Activated T-helper 2 cell treated with anti-CD3 and anti-CD28 coated beads, Interferon-gamma antibody, Interleukin-2, Interleukin-4, amounts not matched to agents 10 μg/mL and 5 μg/mL and 100 μg/mL, durations not matched to agents 14 hours and 24 hours and 36 hours (primary cell): ENCODE results near the gene FOXP1. TPM values are rescaled to one million over a fixed set of nuclear protein-coding genes. Genes with fewer than 3 reads are reported as not detected.

ENCODE experiments used
- DNase-seq: peaks from one replicate; pipeline ENCODE4 v3.0.0; 2021; ENCODE audit warnings: low spot score
- H3K27ac Mint-ChIP-seq: one replicate; pipeline ENCODE4 v1.8.0; 2021; ENCODE audit warnings: mixed read lengths
- H3K27me3 Mint-ChIP-seq: one replicate; pipeline ENCODE4 v1.8.0; 2021; ENCODE audit warnings: low read depth, mixed read lengths
- H3K36me3 Mint-ChIP-seq: one replicate; pipeline ENCODE4 v1.8.0; 2021; ENCODE audit warnings: low read depth, mixed read lengths
- H3K4me1 Mint-ChIP-seq: one replicate; pipeline ENCODE4 v1.8.0; 2021; ENCODE audit warnings: low read depth, mixed read lengths
- H3K4me3 Mint-ChIP-seq: one replicate; pipeline ENCODE4 v1.8.0; 2021; ENCODE audit warnings: low read depth, mild to moderate bottlenecking, moderate library complexity, mixed read lengths
- H3K9me3 Mint-ChIP-seq: one replicate; pipeline ENCODE4 v1.8.0; 2021; ENCODE audit warnings: mixed read lengths
- intact Hi-C: fragments of 100-400 bp; cut with micrococcal nuclease; formaldehyde crosslinking; loops from one replicate; pipeline ENCODE4 v1.15.1; 2023
- total RNA-seq: library from RNA; stranded (reverse); gene quantifications from 2 replicates; pipeline ENCODE4 v1.2.3, GENCODE V29; 2022

The FOXP1 gene
- total RNA-seq, 1 donor from 2014 or later = 132 TPM

DNA sequence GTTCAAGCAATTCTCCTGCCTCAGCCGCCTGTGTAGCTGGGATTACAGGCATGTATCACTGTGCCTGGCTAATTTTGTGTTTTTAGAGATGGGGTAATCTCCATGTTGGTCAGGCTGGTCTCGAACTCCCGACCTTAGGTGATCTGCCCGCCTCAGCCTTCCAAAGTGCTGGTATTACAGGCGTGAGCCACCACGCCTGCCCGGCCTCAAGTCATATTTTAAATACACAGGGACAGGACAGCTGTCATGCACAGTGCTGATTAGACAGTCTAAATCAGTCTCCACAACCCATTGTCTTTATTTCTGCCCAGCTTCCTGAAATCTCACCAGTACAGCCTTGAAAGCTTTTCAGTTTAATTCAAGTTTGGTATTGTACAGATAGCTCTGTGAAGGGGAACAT lies 587.4 kb downstream of the FOXP1 start:
- peaks cover 73% of the 10 kb centered on the region for H3K36me3 Mint-ChIP-seq
- no peak overlapping the region for H3K27ac Mint-ChIP-seq
- intact Hi-C loops = no loop called here

DNA sequence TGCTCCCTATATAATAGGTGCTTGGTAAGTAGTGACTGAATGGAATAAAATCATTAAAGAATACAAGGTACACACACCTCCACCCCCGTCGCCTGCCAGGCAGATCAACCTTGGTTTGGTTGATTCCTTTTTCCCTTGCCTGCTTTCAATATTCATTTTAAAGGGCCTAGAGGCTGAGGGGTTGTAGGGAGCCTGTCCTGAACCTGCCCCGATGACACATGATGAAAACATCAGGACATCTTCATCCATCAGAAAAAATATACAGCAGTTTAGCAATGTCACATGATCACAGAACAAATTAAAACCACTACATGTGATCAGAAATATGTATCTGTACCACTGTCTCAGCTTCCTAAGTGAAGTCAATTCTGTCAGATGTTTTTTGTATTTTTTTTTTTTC lies 588.9 kb downstream of the FOXP1 start:
- Mint-ChIP-seq H3K4me3 (no peak overlapping the region), H3K27me3 (no peaks in the 10 kb centered on the region), H3K4me1 (peaks cover 27% of the 10 kb centered on the region), H3K9me3 (no peaks in the 10 kb centered on the region), H3K27ac (no peak overlapping the region), H3K36me3 (peaks cover 80% of the 10 kb centered on the region)
- intact Hi-C loops = no loop called here
- no peak for DNase-seq

More for the DNA sequence above, 587.4 kb downstream of the FOXP1 start:
- Mint-ChIP-seq H3K4me3 (no peak overlapping the region), H3K9me3 (no peaks in the 10 kb centered on the region), H3K4me1 (peaks cover 22% of the 10 kb centered on the region), H3K27me3 (no peaks in the 10 kb centered on the region)
- no peak for DNase-seq

DNA sequence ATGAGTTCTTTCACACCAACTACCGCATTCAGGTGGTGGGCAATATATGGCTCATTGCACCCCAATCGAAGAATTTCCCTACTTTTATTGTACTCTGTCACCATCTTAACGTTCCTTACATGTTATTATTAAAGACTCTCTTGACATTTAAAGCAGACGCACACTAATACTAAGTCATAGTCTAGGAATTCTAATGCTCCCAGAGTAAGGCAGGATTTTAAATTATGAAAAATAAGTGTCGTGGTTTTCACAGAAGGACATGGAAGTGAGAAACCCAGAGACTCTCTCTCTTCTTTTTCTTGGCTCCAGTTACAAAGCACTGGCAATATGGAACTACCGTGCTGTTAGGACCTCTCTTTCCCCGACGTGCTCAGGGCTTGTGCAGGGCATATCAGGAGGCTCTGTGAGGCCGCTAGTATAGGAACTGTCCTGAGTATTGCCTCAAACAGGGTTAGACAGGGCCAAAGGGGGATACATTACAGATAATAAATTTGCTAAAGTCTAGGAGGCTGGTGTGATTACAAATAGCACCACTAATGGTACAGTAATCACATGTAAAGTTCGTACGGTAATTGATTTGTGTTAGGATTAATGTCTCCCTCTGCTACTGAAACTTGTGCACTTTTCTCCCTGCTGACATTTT lies 590.8 kb downstream of the FOXP1 start:
- Mint-ChIP-seq H3K27ac (no peak overlapping the region), H3K4me3 (no peak overlapping the region), H3K9me3 (no peaks in the 10 kb centered on the region), H3K36me3 (peaks cover 81% of the 10 kb centered on the region), H3K4me1 (peaks cover 28% of the 10 kb centered on the region), H3K27me3 (no peaks in the 10 kb centered on the region)
- DNase-seq = no peak
- intact Hi-C loops = no loop called here

DNA sequence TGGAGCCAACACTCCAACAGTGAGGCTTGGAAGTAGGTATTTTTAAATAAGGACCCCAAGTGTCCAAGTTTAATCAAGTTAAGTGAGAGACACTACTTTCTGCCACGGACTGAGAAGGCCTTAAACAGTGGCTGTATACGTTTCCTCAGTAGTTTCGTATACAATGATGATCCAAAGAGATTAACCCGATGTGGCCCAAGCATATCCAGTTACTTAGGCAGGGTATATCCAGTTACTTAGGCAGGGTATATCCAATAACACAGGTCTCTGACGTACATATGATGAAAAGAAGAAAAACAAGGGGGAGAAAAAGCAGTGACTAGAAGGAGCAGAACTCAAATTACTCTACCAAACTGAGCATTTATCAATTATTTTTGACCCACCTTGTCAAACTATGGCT lies 591.4 kb downstream of the FOXP1 start:
- no peaks in the 10 kb centered on the region for H3K9me3 Mint-ChIP-seq
- peaks cover 81% of the 10 kb centered on the region for H3K36me3 Mint-ChIP-seq
- H3K27me3 Mint-ChIP-seq = no peaks in the 10 kb centered on the region
- DNase-seq = no peak
- intact Hi-C loops = no loop called here
- no peak overlapping the region for H3K27ac Mint-ChIP-seq
- no peak overlapping the region for H3K4me3 Mint-ChIP-seq
- H3K4me1 Mint-ChIP-seq = peaks cover 28% of the 10 kb centered on the region

DNA sequence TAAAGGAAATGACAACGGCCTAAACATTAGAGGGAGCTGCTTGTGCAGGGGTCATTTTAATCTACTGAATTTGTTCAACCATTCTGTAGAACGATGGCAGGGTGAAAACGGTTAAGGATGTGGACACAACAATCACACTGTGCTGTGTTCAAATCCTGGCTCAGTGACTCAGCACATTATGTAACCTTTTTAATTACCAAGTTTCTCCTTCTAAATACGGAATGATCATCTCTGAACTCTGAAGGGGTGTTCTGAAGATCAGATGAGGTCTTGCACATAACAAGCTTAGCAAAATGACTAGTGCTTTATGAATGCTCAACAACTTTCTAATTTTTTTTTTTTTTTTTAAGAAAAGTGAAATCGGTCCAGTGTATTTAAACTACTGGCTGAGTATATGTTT lies 592.8 kb downstream of the FOXP1 start:
- H3K4me1 Mint-ChIP-seq = peaks cover 28% of the 10 kb centered on the region
- peaks cover 84% of the 10 kb centered on the region for H3K36me3 Mint-ChIP-seq
- H3K27ac Mint-ChIP-seq = no peak overlapping the region
- no peak overlapping the region for H3K4me3 Mint-ChIP-seq
- intact Hi-C loops = no loop called here
- DNase-seq = no peak
- no peaks in the 10 kb centered on the region for H3K9me3 Mint-ChIP-seq
- no peaks in the 10 kb centered on the region for H3K27me3 Mint-ChIP-seq

DNA sequence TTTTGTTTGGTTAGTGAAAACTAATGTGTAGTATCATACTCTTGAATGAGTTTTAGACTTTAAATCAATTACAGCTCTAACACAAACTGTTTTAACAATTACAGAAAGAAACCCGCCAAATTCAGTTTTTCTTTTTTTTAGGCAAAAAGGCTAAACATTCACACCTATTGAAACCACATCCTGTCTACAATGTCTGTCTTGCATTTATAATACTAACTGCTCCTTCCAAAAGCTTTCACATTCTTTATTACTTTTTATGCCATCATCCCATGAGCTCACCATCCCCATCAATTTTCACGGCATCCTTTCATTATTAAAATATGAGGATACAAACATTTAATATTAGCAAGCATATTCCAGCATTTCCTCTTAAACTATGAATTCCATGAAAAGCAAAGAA lies 593.3 kb downstream of the FOXP1 start:
- H3K36me3 Mint-ChIP-seq = peaks cover 84% of the 10 kb centered on the region
- peak overlapping the region; percentile 66 for H3K27ac Mint-ChIP-seq
- peaks cover 28% of the 10 kb centered on the region for H3K4me1 Mint-ChIP-seq
- DNase-seq = no peak
- no peaks in the 10 kb centered on the region for H3K27me3 Mint-ChIP-seq
- H3K4me3 Mint-ChIP-seq = no peak overlapping the region
- no peaks in the 10 kb centered on the region for H3K9me3 Mint-ChIP-seq
- intact Hi-C loops = no loop called here

DNA sequence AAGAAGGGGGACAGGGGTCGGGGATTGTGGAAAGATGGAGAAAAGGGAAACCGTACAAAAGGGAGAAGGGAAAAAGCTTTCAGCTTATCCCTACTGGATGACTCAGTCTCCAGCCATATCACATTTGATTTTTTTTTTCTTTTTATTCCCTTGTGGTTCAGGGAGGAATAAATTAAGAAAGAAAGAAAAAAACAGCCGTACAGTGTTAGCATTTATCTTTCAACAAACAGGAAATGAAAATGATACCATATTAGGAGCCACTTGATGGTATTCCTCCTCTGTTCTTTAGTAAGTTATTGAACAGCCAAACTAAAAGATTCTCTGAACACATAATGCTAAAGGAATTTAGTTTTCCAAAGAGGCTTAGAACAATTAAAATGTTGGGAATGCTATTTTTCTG lies 594.4 kb downstream of the FOXP1 start:
- peaks cover 37% of the 10 kb centered on the region for H3K4me1 Mint-ChIP-seq
- peaks cover 85% of the 10 kb centered on the region for H3K36me3 Mint-ChIP-seq
- H3K4me3 Mint-ChIP-seq = no peak overlapping the region
- DNase-seq = no peak
- H3K9me3 Mint-ChIP-seq = no peaks in the 10 kb centered on the region
- no peaks in the 10 kb centered on the region for H3K27me3 Mint-ChIP-seq
- no peak overlapping the region for H3K27ac Mint-ChIP-seq
- intact Hi-C loops = no loop called here

DNA sequence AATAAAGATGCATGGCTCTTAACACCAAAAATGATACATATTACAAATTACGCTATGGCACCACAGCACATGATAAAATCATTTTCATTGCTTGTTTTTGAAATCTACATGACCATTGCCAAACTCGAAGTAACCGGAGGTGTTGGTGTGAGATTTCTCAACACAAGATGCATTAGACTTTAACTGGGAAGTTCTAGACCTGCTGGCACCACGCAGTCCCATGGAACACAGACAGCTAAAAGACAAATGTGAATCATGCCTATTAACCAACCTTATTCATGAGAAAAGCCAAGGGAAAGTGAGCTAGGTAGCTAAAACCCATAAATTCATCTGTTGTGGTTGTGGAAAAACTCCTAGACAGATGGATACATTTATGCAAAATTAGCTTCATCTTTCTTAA lies 595.4 kb downstream of the FOXP1 start:
- Mint-ChIP-seq H3K4me3 (no peak overlapping the region), H3K36me3 (peaks cover 85% of the 10 kb centered on the region), H3K9me3 (no peaks in the 10 kb centered on the region), H3K27ac (no peak overlapping the region), H3K4me1 (peaks cover 38% of the 10 kb centered on the region), H3K27me3 (no peaks in the 10 kb centered on the region)
- intact Hi-C loops = no loop called here
- DNase-seq = no peak

DNA sequence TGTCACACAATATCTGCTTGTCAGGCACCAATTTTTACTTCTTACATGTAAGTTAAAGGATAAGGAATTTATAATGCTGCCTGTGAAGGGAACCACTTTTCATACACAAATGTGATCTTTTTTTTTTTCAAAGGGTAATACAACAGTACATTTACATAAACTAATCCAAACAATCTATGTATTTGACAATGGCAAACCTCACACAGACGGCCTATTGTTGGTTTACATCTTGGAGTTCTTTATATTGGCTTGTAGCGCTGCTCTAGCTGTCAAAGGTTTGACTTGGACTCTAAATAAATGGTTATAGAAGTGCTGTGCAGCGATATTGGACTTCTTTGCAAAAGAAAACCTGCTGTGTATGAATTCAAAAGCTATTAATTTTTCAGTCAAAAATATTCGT lies 598.0 kb downstream of the FOXP1 start:
- Mint-ChIP-seq H3K36me3 (peaks cover 84% of the 10 kb centered on the region), H3K9me3 (no peaks in the 10 kb centered on the region), H3K4me3 (no peak overlapping the region), H3K27me3 (no peaks in the 10 kb centered on the region), H3K4me1 (peaks cover 48% of the 10 kb centered on the region), H3K27ac (no peak overlapping the region)
- DNase-seq = no peak
- intact Hi-C loops = no loop called here

DNA sequence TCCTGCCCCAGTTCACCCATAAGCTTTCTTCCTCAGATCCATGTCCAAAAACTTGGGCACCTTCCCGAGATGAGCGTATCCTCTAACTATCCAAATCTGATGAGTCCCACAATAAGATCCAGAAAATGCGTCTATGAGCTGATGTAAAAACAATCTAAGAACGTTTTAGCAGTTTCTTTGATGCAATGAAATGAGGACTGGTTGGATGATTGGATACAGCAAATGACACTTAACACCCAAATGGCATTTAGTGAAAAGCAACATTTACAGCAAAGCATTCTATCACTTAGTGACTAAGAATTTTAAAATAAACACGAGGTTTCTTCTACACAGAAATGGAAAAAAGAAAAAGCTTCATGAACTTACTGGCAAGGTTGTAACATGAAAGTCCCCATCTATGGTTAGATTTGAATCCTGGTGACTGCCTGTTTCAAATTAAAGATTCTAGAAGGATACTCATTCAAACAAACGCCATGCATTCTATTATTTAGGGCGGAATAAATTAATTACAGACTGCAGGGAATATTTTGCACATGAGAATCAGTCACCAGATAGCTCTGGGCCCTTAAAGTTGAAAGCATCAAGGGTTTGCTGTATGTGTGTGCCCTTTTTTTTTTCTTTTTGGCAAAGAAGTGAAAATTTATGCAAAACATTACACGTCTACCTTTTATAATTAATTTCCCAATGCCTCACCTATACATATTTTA lies 598.6 kb downstream of the FOXP1 start:
- H3K36me3 Mint-ChIP-seq = peaks cover 84% of the 10 kb centered on the region
- H3K4me3 Mint-ChIP-seq = no peak overlapping the region
- peak overlapping the region; percentile 58 for H3K27ac Mint-ChIP-seq
- DNase-seq = no peak
- no peaks in the 10 kb centered on the region for H3K9me3 Mint-ChIP-seq
- intact Hi-C loops = no loop called here
- peaks cover 48% of the 10 kb centered on the region for H3K4me1 Mint-ChIP-seq
- H3K27me3 Mint-ChIP-seq = no peaks in the 10 kb centered on the region

DNA sequence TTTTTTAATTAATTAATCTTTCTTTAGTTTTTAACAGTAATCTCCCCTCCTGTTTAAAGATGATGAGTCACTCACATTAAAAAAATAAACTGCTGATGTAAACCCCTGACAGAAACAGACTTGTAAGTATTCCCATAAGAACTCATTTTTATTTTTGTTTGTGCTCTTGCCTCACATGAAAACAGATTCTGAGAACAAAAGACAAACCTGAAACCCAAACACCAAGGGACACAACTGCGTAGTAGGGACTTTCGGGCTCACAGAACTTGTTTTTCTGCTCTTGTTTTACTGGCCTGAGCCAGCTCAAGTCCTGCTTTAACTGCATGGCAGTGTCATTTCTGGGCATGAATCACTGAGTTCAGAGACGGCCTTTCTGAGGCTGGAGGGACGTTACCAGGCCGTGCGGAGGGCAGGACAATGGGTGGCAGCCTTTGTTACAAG lies 600.8 kb downstream of the FOXP1 start:
- Mint-ChIP-seq H3K9me3 (no peaks in the 10 kb centered on the region), H3K4me1 (peaks cover 46% of the 10 kb centered on the region), H3K36me3 (peaks cover 88% of the 10 kb centered on the region), H3K27me3 (no peaks in the 10 kb centered on the region), H3K4me3 (peak overlapping the region; percentile 27), H3K27ac (peak overlapping the region; percentile 95)
- DNase-seq = no peak
- intact Hi-C loops = loop anchor here (2.0 kb wide), 1 partner anchor 28 kb away; no protein-coding TSS in a partner anchor

DNA sequence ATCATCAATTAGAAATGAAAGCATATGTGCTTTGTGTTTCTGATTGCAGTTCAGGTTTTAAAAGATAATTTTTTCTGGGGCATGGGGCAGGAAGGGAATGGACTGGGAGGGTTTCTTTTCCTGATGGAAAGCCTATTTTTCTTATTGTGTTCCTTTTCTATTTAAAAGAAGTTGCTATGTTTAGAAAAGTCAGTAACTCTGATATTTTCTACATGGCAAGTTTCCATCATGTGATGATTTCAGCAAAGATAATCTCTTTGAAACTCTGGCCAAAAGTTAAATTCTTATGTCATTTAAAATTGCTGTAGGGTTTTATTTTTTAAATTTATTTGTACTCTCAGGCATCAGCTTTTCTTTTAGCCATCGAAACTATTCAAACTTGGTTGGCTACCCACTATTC lies 601.2 kb downstream of the FOXP1 start:
- intact Hi-C loops = loop anchor here (2.0 kb wide), 1 partner anchor 29 kb away; no protein-coding TSS in a partner anchor
- no peaks in the 10 kb centered on the region for H3K27me3 Mint-ChIP-seq
- no peak overlapping the region for H3K4me3 Mint-ChIP-seq
- no peak for DNase-seq
- peaks cover 88% of the 10 kb centered on the region for H3K36me3 Mint-ChIP-seq
- no peaks in the 10 kb centered on the region for H3K9me3 Mint-ChIP-seq
- peaks cover 44% of the 10 kb centered on the region for H3K4me1 Mint-ChIP-seq
- peak overlapping the region; percentile 76 for H3K27ac Mint-ChIP-seq

DNA sequence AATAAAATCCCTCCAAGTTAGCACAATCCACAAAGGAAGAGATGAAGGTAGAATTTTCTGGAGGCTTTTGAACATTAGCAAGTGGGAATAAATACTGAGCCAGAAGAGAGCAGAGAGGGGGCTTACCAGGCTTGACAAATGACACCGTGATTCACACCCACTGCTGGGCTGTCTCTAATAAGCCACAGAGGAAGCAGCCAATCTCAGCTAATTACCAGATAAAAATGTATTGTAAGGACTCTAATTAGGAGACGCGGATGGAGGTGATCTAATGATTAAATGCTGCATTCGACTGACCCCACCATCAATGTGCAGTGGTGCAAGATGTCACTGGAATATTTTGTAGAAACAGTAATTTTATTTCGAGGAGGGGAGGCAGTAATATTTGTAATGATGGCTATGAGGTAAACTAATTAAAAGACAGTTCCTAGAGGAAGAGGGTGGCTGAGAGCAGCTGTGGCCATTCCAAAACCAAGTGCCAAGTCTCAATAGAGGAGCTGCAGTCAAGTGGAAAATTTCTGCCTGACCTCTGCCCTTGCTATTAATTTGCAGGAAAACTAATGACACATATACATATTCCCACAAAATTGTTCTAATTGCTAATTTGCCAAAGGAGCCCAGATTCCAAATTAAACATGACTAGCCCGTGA lies 602.2 kb downstream of the FOXP1 start:
- Mint-ChIP-seq H3K36me3 (peaks cover 85% of the 10 kb centered on the region), H3K4me1 (peaks cover 46% of the 10 kb centered on the region), H3K9me3 (no peaks in the 10 kb centered on the region), H3K27me3 (no peaks in the 10 kb centered on the region), H3K27ac (peak overlapping the region; percentile 76), H3K4me3 (no peak overlapping the region)
- intact Hi-C loops = no loop called here
- no peak for DNase-seq
